ENCODE measurements around the gene IGSF21.

IGSF21 gene

GRCh38 chr1:18134324-18135046, 26.9 kb downstream of the IGSF21 start:
- Histone ChIP-seq H3K27me3 (ENCODE audit: control insufficient read depth, insufficient read depth, low read length) (no peaks in the 10 kb centered on the region), H3K36me3 (ENCODE audit: control insufficient read depth, insufficient read depth, low read length) (no peaks in the 10 kb centered on the region), H3K4me3 (ENCODE audit: low read depth, low read length) (no peak overlapping the region), H3K9ac (ENCODE audit: low read depth, low read length) (no peak overlapping the region), H3K27ac (ENCODE audit: low read depth, low read length) (no peak overlapping the region), H3K9me3 (ENCODE audit: control insufficient read depth, insufficient read depth, low read length) (no peaks in the 10 kb centered on the region), H3K4me1 (ENCODE audit: control insufficient read depth, insufficient read depth, low read length) (peaks cover 13% of the 10 kb centered on the region)

- Histone ChIP-seq H3K9ac (ENCODE audit: low read depth, low read length) (no peak overlapping the region), H3K4me3 (ENCODE audit: low read depth, low read length) (no peak overlapping the region), H3K27ac (ENCODE audit: low read depth, low read length) (no peak overlapping the region), H3K9me3 (ENCODE audit: control insufficient read depth, insufficient read depth, low read length) (no peaks in the 10 kb centered on the region), H3K36me3 (ENCODE audit: control insufficient read depth, insufficient read depth, low read length) (no peaks in the 10 kb centered on the region), H3K27me3 (ENCODE audit: control insufficient read depth, insufficient read depth, low read length) (no peaks in the 10 kb centered on the region), H3K4me1 (ENCODE audit: control insufficient read depth, insufficient read depth, low read length) (peaks cover 11% of the 10 kb centered on the region)
Measured at GRCh38 chr1:18137759-18138345, 30.3 kb downstream of the IGSF21 start.

- Histone ChIP-seq H3K9ac (ENCODE audit: low read depth, low read length) (no peak overlapping the region), H3K4me1 (ENCODE audit: control insufficient read depth, insufficient read depth, low read length) (peaks cover 3% of the 10 kb centered on the region; the same call in 1 of the 2 replicates), H3K9me3 (ENCODE audit: control insufficient read depth, insufficient read depth, low read length) (no peaks in the 10 kb centered on the region), H3K36me3 (ENCODE audit: control insufficient read depth, insufficient read depth, low read length) (no peaks in the 10 kb centered on the region), H3K27me3 (ENCODE audit: control insufficient read depth, insufficient read depth, low read length) (no peaks in the 10 kb centered on the region), H3K27ac (ENCODE audit: low read depth, low read length) (no peak overlapping the region), H3K4me3 (ENCODE audit: low read depth, low read length) (no peak overlapping the region)
Measured at GRCh38 chr1:18139198-18139981, 31.8 kb downstream of the IGSF21 start.

- peaks cover 3% of the 10 kb centered on the region; the same call in 1 of the 2 replicates for H3K4me1 ChIP-seq (ENCODE audit: control insufficient read depth, insufficient read depth, low read length)
- no peak overlapping the region for H3K9ac ChIP-seq (ENCODE audit: low read depth, low read length)
- H3K4me3 ChIP-seq (ENCODE audit: low read depth, low read length) = no peak overlapping the region
- H3K27me3 ChIP-seq (ENCODE audit: control insufficient read depth, insufficient read depth, low read length) = no peaks in the 10 kb centered on the region
- no peak overlapping the region for H3K27ac ChIP-seq (ENCODE audit: low read depth, low read length)
- no peaks in the 10 kb centered on the region for H3K9me3 ChIP-seq (ENCODE audit: control insufficient read depth, insufficient read depth, low read length)
- no peaks in the 10 kb centered on the region for H3K36me3 ChIP-seq (ENCODE audit: control insufficient read depth, insufficient read depth, low read length)
Measured at GRCh38 chr1:18140411-18140810, 32.8 kb downstream of the IGSF21 start.

- Histone ChIP-seq H3K36me3 (ENCODE audit: control insufficient read depth, insufficient read depth, low read length) (no peaks in the 10 kb centered on the region), H3K27ac (ENCODE audit: low read depth, low read length) (no peak overlapping the region), H3K9me3 (ENCODE audit: control insufficient read depth, insufficient read depth, low read length) (no peaks in the 10 kb centered on the region), H3K27me3 (ENCODE audit: control insufficient read depth, insufficient read depth, low read length) (no peaks in the 10 kb centered on the region), H3K4me3 (ENCODE audit: low read depth, low read length) (no peak overlapping the region), H3K9ac (ENCODE audit: low read depth, low read length) (no peak overlapping the region), H3K4me1 (ENCODE audit: control insufficient read depth, insufficient read depth, low read length) (peaks cover 3% of the 10 kb centered on the region; the same call in 1 of the 2 replicates)
Measured at GRCh38 chr1:18141661-18142060, 34.1 kb downstream of the IGSF21 start.

- H3K9me3 ChIP-seq (ENCODE audit: control insufficient read depth, insufficient read depth, low read length) = no peaks in the 10 kb centered on the region
- no peak overlapping the region for H3K4me3 ChIP-seq (ENCODE audit: low read depth, low read length)
- H3K4me1 ChIP-seq (ENCODE audit: control insufficient read depth, insufficient read depth, low read length) = peaks cover 3% of the 10 kb centered on the region; the same call in 1 of the 2 replicates
Measured at GRCh38 chr1:18142471-18142870, 34.9 kb downstream of the IGSF21 start.

GRCh38 chr1:18142969-18143368, 35.4 kb downstream of the IGSF21 start:
- H3K9me3 ChIP-seq (ENCODE audit: control insufficient read depth, insufficient read depth, low read length) = no peaks in the 10 kb centered on the region
- H3K36me3 ChIP-seq (ENCODE audit: control insufficient read depth, insufficient read depth, low read length) = no peaks in the 10 kb centered on the region
- no peak overlapping the region for H3K27ac ChIP-seq (ENCODE audit: low read depth, low read length)

More at GRCh38 chr1:18142471-18142870, 34.9 kb downstream of the IGSF21 start:
- no peaks in the 10 kb centered on the region for H3K36me3 ChIP-seq (ENCODE audit: control insufficient read depth, insufficient read depth, low read length)
- no peak overlapping the region for H3K27ac ChIP-seq (ENCODE audit: low read depth, low read length)
- H3K27me3 ChIP-seq (ENCODE audit: control insufficient read depth, insufficient read depth, low read length) = no peaks in the 10 kb centered on the region
- H3K9ac ChIP-seq (ENCODE audit: low read depth, low read length) = no peak overlapping the region

GRCh38 chr1:18144062-18144461, 36.5 kb downstream of the IGSF21 start:
- Histone ChIP-seq H3K36me3 (ENCODE audit: control insufficient read depth, insufficient read depth, low read length) (no peaks in the 10 kb centered on the region), H3K27ac (ENCODE audit: low read depth, low read length) (no peak overlapping the region), H3K4me1 (ENCODE audit: control insufficient read depth, insufficient read depth, low read length) (peaks cover 3% of the 10 kb centered on the region; the same call in 1 of the 2 replicates), H3K4me3 (ENCODE audit: low read depth, low read length) (no peak overlapping the region), H3K9ac (ENCODE audit: low read depth, low read length) (no peak overlapping the region), H3K9me3 (ENCODE audit: control insufficient read depth, insufficient read depth, low read length) (no peaks in the 10 kb centered on the region), H3K27me3 (ENCODE audit: control insufficient read depth, insufficient read depth, low read length) (no peaks in the 10 kb centered on the region)

More at GRCh38 chr1:18142969-18143368, 35.4 kb downstream of the IGSF21 start:
- peaks cover 3% of the 10 kb centered on the region; the same call in 1 of the 2 replicates for H3K4me1 ChIP-seq (ENCODE audit: control insufficient read depth, insufficient read depth, low read length)
- no peak overlapping the region for H3K9ac ChIP-seq (ENCODE audit: low read depth, low read length)
- H3K27me3 ChIP-seq (ENCODE audit: control insufficient read depth, insufficient read depth, low read length) = no peaks in the 10 kb centered on the region
- no peak overlapping the region for H3K4me3 ChIP-seq (ENCODE audit: low read depth, low read length)

- no peaks in the 10 kb centered on the region for H3K36me3 ChIP-seq (ENCODE audit: control insufficient read depth, insufficient read depth, low read length)
- H3K27ac ChIP-seq (ENCODE audit: low read depth, low read length) = no peak overlapping the region
- H3K27me3 ChIP-seq (ENCODE audit: control insufficient read depth, insufficient read depth, low read length) = no peaks in the 10 kb centered on the region
- H3K4me3 ChIP-seq (ENCODE audit: low read depth, low read length) = no peak overlapping the region
- no peak overlapping the region for H3K9ac ChIP-seq (ENCODE audit: low read depth, low read length)
- peaks cover 3% of the 10 kb centered on the region; the same call in 1 of the 2 replicates for H3K4me1 ChIP-seq (ENCODE audit: control insufficient read depth, insufficient read depth, low read length)
- H3K9me3 ChIP-seq (ENCODE audit: control insufficient read depth, insufficient read depth, low read length) = no peaks in the 10 kb centered on the region
Measured at GRCh38 chr1:18144916-18145647, 37.5 kb downstream of the IGSF21 start.

GRCh38 chr1:18145851-18146618, 38.4 kb downstream of the IGSF21 start:
- H3K36me3 ChIP-seq (ENCODE audit: control insufficient read depth, insufficient read depth, low read length) = no peaks in the 10 kb centered on the region
- H3K4me1 ChIP-seq (ENCODE audit: control insufficient read depth, insufficient read depth, low read length) = no peaks in the 10 kb centered on the region
- H3K27ac ChIP-seq (ENCODE audit: low read depth, low read length) = no peak overlapping the region
- no peak overlapping the region for H3K9ac ChIP-seq (ENCODE audit: low read depth, low read length)
- H3K27me3 ChIP-seq (ENCODE audit: control insufficient read depth, insufficient read depth, low read length) = no peaks in the 10 kb centered on the region
- no peaks in the 10 kb centered on the region for H3K9me3 ChIP-seq (ENCODE audit: control insufficient read depth, insufficient read depth, low read length)
- H3K4me3 ChIP-seq (ENCODE audit: low read depth, low read length) = no peak overlapping the region
